HEK293T (cell line): ENCODE results near the gene MED12L.
"Not testable (repeated sequence)": the region's sequence is repeated elsewhere in the genome, so short reads cannot be mapped to it uniquely, and the experiment has no call there.

Source experiments
- CTCF ChIA-PET: fragments of 350-600 bp; formaldehyde crosslinking; extraction: SDS; loops from one replicate; lab custom pipeline; 2021; ENCODE audit warnings: antibody characterized with exemption, inconsistent platforms; lab: Yijun Ruan, JAX
- POLR2A ChIA-PET: fragments of 350-600 bp; formaldehyde crosslinking; extraction: SDS; loops from one replicate; lab custom pipeline; 2020; ENCODE audit warnings: antibody characterized with exemption, inconsistent platforms; lab: Yijun Ruan, JAX
- DNase-seq: peaks from one replicate; pipeline ENCODE4 v3.0.0; 2012; ENCODE audit warnings: mixed read lengths; ENCODE audit errors: extremely low spot score
- ARNT ChIP-seq: fragments of 450-650 bp; IDR thresholded peaks from 2 replicates; pipeline ENCODE4 v1.6.1; 2017; ENCODE audit warnings: mild to moderate bottlenecking
- BHLHE40 ChIP-seq: fragments of 450-650 bp; IDR thresholded peaks from 2 replicates; pipeline ENCODE4 v1.6.1; 2016; ENCODE audit warnings: mild to moderate bottlenecking, moderate library complexity, borderline replicate concordance
- CTBP1 ChIP-seq: fragments of 450-650 bp; IDR thresholded peaks from 2 replicates; pipeline ENCODE4 v1.6.1; 2016; ENCODE audit warnings: borderline replicate concordance
- ELF4 ChIP-seq: fragments of 450-650 bp; IDR thresholded peaks from 2 replicates; pipeline ENCODE4 v1.6.1; 2017; ENCODE audit warnings: antibody characterized with exemption
- FOXA1 ChIP-seq: fragments of 450-650 bp; IDR thresholded peaks from 2 replicates; pipeline ENCODE4 v1.6.1; 2016; ENCODE audit warnings: mild to moderate bottlenecking
- FOXK2 ChIP-seq: fragments of 450-650 bp; IDR thresholded peaks from 2 replicates; pipeline ENCODE4 v1.6.1; 2016; ENCODE audit warnings: mild to moderate bottlenecking
- FOXM1 ChIP-seq: fragments of 450-650 bp; IDR thresholded peaks from 2 replicates; pipeline ENCODE4 v1.6.1; 2017; ENCODE audit warnings: mild to moderate bottlenecking, borderline replicate concordance
- HDGF ChIP-seq: fragments of 450-650 bp; IDR thresholded peaks from 2 replicates; pipeline ENCODE4 v1.6.1; 2017; ENCODE audit warnings: antibody characterized with exemption, borderline replicate concordance
- L3MBTL2 ChIP-seq: fragments of 450-650 bp; conservative IDR thresholded peaks from 2 replicates; pipeline ENCODE4 v1.6.1; 2016; ENCODE audit warnings: mild to moderate bottlenecking
- LEF1 ChIP-seq: fragments of 450-650 bp; IDR thresholded peaks from 2 replicates; pipeline ENCODE4 v1.6.1; 2017; ENCODE audit warnings: mild to moderate bottlenecking, borderline replicate concordance
- NFRKB ChIP-seq: fragments of 450-650 bp; IDR thresholded peaks from 2 replicates; pipeline ENCODE4 v1.6.1; 2016; ENCODE audit warnings: mild to moderate bottlenecking, moderate library complexity
- SP1 ChIP-seq: fragments of 450-650 bp; IDR thresholded peaks from 2 replicates; pipeline ENCODE4 v1.6.1; 2017
- SUZ12 ChIP-seq: fragments of 450-650 bp; IDR thresholded peaks from 2 replicates; pipeline ENCODE4 v1.6.1; 2016; ENCODE audit warnings: mild to moderate bottlenecking
- TARDBP ChIP-seq: fragments of 450-650 bp; IDR thresholded peaks from 2 replicates; pipeline ENCODE4 v1.6.1; 2016
- ZNF384 ChIP-seq: fragments of 450-650 bp; IDR thresholded peaks from 2 replicates; pipeline ENCODE4 v1.6.1; 2016
- TF ChIP-seq, protein P1 (sequence below): fragments of 450-650 bp; IDR thresholded peaks from 2 replicates; pipeline ENCODE4 v1.6.1; 2016

Gene MED12L

GRCh38 chr3:151169262-151169947 is 83.9 kb downstream of the MED12L start:
- ChIA-PET CTCF (interaction anchor here (0.6 to 1.4 kb wide), 3 partner anchors 9 to 111 kb away, joined by 3 to 4 read pairs (median 3); no protein-coding TSS in a partner anchor), POLR2A (no interaction called here)
- no peak for TF ChIP-seq BHLHE40
- no peak for TF ChIP-seq L3MBTL2
- no peak for TF ChIP-seq TARDBP
- TF ChIP-seq ELF4 = no peak
- no peak for TF ChIP-seq SP1
- TF ChIP-seq NFRKB = no peak
- TF ChIP-seq HDGF = no peak
- no peak for TF ChIP-seq FOXA1
- TF ChIP-seq ZNF384 = no peak
- no peak for TF ChIP-seq CTBP1
- TF ChIP-seq, protein P1, sequence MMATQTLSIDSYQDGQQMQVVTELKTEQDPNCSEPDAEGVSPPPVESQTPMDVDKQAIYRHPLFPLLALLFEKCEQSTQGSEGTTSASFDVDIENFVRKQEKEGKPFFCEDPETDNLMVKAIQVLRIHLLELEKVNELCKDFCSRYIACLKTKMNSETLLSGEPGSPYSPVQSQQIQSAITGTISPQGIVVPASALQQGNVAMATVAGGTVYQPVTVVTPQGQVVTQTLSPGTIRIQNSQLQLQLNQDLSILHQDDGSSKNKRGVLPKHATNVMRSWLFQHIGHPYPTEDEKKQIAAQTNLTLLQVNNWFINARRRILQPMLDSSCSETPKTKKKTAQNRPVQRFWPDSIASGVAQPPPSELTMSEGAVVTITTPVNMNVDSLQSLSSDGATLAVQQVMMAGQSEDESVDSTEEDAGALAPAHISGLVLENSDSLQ = no peak
- TF ChIP-seq LEF1 = no peak
- TF ChIP-seq FOXK2 = no peak
- no peak for TF ChIP-seq FOXM1
- TF ChIP-seq SUZ12 = no peak
- no peak for TF ChIP-seq ARNT
- DNase-seq = no peak

- POLR2A ChIA-PET = not testable (repeated sequence)
Measured at GRCh38 chr3:151169948-151170679, 84.7 kb downstream of the MED12L start.

DNA sequence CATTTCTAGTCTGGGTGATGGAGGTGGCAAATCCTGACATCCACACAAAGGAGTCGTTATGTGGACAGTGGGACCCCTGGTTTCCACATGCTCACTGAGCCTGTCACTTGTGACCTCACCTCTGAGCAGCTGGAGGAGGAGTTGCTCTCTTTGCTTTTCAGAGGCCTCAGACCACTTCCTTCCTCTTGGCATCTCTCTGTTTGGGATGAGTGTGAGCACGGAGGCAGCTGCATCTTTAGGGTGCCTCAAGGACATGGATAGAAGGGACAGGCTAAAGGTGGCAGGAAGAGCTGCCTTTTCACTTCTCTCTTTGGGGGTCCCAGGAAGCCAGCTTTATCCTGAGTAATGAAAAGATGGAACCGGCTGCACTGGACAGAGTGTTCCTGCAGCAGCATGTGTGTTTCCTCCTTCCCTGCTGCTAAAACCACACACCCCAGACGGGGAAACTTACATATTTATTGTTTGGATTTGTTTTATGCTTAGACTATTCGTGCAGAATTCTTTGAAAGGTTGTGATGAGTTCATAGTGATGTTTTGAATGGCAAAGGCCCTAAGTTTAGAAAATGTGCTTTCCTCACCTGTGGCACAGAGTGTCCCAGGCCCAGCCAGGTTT is 85.8 kb downstream of the MED12L start:
- no peak for DNase-seq
- CTCF ChIA-PET = no interaction called here

More at GRCh38 chr3:151169948-151170679, 84.7 kb downstream of the MED12L start:
- CTCF ChIA-PET, DNase-seq: not testable (repeated sequence)

GRCh38 chr3:151174351-151174750 is 88.9 kb downstream of the MED12L start:
- ChIA-PET CTCF (no interaction called here), POLR2A (no interaction called here)
- DNase-seq = no peak
- TF ChIP-seq SUZ12 (no peak), FOXM1 (no peak)

More for the DNA sequence above, 85.8 kb downstream of the MED12L start:
- TF ChIP-seq FOXA1 (no peak), LEF1 (no peak)
- POLR2A ChIA-PET = no interaction called here

- ChIA-PET CTCF (no interaction called here), POLR2A (no interaction called here)
- DNase-seq = no peak
- TF ChIP-seq ZNF384 (no peak), BHLHE40 (no peak), TARDBP (no peak), FOXA1 (no peak), FOXK2 (no peak)
- TF ChIP-seq, protein P1 = no peak
Measured at GRCh38 chr3:151175952-151176351, 90.5 kb downstream of the MED12L start.

DNA sequence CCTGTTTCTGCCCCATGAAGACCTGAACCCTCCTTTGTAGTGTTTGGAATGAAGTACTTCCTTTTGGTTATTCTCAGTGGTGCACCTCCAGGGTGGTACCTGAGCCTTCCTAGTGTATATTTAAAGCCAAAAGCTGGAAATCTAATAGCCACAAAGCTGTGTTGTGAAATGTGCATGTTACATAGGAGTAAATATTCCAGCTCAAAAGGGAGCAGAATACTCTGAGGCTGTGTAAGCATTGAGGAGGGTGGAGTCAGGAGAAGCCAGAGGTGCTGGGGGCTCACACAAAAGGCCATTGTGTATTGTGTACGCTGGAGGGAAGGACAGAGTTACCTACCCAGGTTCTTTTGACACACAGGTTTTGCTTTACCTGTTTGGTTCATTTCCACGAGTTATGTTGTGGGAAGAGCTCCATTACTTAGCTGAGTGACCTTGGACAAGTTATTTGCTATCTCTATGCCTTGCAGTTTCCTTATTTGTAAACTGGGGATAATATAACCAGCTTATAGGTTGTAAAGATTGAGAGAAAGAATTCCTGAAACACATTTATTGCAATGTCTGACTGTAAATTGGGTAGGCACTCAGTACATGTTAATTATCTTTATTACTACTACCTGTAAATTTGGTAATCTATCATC is 92.9 kb downstream of the MED12L start:
- ChIA-PET CTCF (interaction anchor here (1.1 kb wide), 1 partner anchor 10 kb away, joined by 3 read pairs; no protein-coding TSS in a partner anchor), POLR2A (no interaction called here)
- TF ChIP-seq CTBP1 (no peak), SUZ12 (no peak), ZNF384 (no peak), L3MBTL2 (no peak), NFRKB (no peak), FOXK2 (no peak), HDGF (no peak), TARDBP (no peak), SP1 (no peak), ARNT (no peak), FOXM1 (no peak), ELF4 (no peak), LEF1 (no peak), FOXA1 (no peak)
- TF ChIP-seq, protein P1 = no peak
- no peak for DNase-seq
